SKM-1 treated with dmso at 0.1 percent for 144 hours (cell line): Measurements from ENCODE around the gene MIR17HG.
A peak's percentile ranks its signal among the peaks of the same experiment; 100 is the strongest.
"Not testable (repeated sequence)": the region's sequence is repeated elsewhere in the genome, so short reads cannot be mapped to it uniquely, and the experiment has no call there.

Experiments
- DNase-seq: peaks from one replicate; lab custom pipeline; 2025; ENCODE audit not compliant: unreplicated experiment; lab: John Stamatoyannopoulos, UW

The MIR17HG gene

GRCh38 chr13:91347202-91347995, at the start of gene MIR17HG:
Gene MIR17HG, plus strand, starts transcription at chr13:91347687.
- peak; percentile 89 for DNase-seq

GRCh38 chr13:91298060-91298459, 49.4 kb upstream of the MIR17HG start:
- no peak for DNase-seq

- DNase-seq = no peak
These were observed 45.4 kb upstream of the MIR17HG start for GRCh38 chr13:91302111-91302510.

- DNase-seq = no peak
These were observed 44.5 kb upstream of the MIR17HG start for GRCh38 chr13:91303031-91303430.

- DNase-seq = no peak
These were observed 42.7 kb upstream of the MIR17HG start for GRCh38 chr13:91304741-91305140.

DNA sequence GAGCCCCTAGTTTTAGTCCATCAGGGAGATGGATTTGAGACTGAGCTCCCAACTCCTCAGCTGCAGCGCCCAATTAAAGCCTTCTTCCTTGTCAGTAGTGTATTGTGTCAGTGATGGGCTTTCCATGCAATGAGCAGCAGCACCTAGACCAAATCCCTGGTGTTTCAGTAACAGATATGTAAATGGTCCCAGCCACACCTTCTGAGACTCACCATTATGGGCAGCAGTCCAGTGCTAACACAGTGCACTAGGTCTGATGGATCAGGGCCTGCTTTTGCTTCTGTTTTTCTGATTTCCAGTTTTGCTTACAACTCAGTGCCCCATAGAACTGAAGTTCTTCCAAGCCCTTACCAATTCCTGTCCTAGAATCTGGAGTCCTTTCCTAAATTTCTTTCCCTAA, 41.8 kb upstream of the MIR17HG start:
- no peak for DNase-seq

GRCh38 chr13:91307887-91308286, 39.6 kb upstream of the MIR17HG start:
- DNase-seq = no peak

DNA sequence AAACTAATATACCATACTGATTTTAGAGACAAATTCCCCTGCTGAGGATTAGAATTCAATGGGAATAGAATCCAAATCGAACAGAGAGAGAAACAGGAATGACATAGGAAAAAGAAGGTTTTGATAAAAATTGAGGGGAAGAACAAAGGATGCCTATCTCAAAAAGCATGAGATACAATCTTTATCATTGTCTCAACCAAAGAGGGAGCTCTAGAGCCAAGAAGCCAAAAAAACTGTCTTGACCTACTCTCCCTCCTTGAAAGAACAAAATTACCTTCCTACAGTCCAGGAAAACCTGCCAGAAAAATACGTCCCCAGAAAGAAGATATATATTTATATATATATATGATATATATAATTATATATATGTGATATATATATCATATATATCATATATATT, 39.2 kb upstream of the MIR17HG start:
- DNase-seq = no peak

DNA sequence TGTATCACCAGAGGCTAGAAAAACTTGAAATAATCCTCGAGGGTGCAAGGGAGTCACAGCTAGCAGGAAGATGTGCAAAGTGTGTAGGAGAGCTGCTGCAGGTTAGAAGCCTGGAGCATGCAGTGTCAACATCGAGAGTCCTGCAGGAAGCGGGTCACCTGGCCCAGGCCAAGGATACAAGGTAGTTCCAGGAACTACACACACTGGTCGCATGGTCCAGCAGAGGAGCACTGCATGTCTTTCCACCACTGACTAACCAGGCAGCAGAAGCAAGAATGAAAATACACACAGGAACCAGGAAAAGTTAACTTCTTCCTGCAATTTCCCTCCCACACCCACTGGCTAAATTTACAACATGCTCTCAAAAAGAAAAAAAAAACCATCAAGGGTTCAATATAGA, 36.0 kb upstream of the MIR17HG start:
- DNase-seq = no peak

DNA sequence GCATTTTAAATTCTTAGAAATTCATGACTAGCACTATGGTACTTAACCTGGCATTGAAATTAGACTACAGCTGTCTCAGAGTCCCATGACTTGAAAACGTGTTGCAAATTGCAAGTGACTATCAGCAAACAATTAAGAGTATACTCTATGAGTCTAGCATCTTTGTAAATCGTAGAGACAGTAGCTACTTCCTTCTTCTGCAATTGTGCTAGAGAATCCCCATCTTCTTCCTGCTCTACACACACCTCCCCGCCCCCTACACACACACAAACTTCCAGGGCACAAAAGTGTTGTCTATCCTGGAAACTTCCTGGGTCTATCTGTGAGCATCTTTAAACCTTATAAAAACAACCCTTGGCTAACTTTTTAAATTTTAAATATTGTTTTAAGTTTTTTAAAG, 35.2 kb upstream of the MIR17HG start:
- DNase-seq = no peak

DNA sequence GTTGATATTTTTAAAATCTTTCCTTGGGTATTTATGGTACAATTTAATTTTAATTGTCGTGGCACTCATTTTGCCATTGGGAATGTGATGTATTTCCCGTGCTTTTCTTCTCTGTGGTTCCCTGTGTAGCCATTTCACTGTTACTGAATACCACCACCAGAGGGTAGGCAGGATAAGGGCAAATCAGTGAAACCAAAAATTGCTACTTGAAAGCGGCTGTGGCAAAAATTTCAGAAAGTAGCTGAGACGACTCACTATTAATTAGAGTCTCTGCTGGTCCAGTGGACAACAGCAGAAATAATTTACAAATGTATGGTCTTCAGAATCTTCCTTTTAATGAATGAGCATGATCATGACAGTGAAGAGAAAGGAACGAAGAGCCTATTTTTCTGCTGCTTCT, 34.4 kb upstream of the MIR17HG start:
- DNase-seq = no peak

- DNase-seq = no peak
These were observed 33.9 kb upstream of the MIR17HG start for GRCh38 chr13:91313581-91313980.

- DNase-seq = no peak
These were observed 32.6 kb upstream of the MIR17HG start for GRCh38 chr13:91314888-91315287.

- no peak for DNase-seq
These were observed 28.6 kb upstream of the MIR17HG start for GRCh38 chr13:91318886-91319285.

GRCh38 chr13:91319996-91320395, 27.5 kb upstream of the MIR17HG start:
- no peak for DNase-seq

DNA sequence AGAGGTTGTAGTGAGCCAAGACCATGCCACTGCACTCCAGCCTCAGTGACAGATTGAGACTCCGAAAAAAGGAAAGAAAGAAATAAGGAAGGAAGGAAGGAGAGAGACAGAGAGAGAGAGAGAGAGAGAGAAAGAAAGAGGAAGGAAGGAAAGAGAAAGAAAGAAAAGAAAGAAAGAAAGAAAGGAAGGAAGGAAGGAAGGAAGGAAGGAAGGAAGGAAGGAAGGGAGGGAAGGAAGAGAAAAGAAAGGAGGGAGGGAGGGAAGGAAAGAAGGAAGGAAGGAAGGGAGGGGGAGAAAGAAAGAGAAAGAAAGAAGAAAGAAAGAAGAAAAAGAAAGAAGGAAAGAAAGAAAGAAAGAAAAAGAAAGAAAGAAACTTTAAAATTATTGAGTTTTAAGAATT, 26.5 kb upstream of the MIR17HG start:
- DNase-seq = not testable (repeated sequence)

- DNase-seq = no peak
These were observed 24.1 kb upstream of the MIR17HG start for GRCh38 chr13:91323349-91323748.

DNA sequence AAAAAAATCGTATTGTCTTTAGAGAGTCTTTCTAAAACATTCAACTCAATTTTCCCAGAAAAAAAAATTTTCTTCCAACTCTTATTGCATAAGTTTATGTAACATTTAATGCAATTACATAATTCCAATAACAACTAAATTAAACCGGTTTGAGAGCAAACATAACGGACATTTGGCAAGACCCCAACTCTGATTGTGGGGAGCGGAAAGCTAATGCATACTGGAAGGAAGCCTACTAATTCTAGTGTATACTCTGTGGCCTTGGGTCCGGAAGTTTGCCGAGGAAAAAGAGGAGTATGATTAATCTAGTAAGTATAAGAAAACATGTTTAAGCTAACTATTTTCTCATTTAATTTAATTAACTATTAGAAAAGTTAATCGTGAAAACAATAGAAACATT, 21.3 kb upstream of the MIR17HG start:
- DNase-seq = no peak

GRCh38 chr13:91328726-91329125, 18.8 kb upstream of the MIR17HG start:
- DNase-seq = no peak

DNA sequence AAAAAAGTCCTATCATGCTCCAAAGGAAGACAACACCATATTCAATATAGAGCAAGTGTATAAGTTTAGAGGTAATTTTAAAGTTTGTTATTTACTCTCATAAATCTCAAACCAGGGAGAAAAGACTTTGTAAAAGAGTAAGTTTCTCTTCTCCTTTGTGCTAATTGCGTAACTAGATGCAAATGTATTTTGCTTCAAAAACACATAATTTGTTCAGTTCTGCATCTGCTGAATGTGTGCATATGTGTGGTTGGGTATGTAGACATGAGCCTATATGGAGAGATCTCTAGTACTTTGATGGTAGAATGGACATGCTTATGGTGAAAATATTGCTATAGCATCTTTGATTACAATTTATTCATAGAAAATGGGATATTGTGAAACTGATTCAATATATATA, 17.8 kb upstream of the MIR17HG start:
- DNase-seq = no peak

DNA sequence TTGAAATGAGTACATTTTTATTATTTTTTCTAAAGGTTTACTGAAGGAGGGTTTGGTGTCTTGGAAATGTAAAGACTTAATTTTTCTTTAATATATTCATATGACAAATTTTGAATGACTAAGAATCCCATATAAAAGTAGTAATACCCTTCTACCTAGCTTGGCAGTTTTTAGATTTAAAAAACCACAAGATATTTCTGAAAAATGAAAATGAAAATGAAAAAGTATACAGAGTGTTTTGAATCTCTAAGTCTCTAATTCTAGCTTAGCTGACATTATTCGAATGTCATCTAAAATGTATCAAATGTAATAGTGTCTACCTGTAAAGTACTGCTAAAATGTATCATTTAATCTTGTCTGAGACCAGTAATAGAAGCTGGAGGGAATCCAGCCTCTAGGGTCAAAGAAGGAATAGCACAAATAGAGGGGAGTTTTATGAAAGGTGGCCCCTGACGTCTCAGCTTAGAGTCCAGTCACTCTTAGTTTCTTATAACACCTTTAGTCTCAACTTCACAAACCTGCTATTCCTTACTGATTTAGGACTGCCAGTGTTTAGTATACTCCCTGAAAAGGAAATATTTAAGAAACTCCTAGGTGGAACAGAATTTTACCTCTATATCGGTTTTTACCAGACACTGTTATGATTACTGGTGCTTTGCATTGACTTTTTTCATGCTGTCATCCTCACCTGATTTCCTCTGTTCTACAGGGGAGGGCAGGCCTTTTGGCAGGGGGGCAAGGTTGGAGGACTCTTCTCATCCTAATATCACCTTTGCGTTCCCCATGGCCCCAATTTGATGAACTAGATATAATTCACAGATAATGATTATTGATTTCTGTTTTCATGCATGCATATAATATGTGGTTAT, 16.2 kb upstream of the MIR17HG start:
- no peak for DNase-seq

- no peak for DNase-seq
These were observed 1.4 kb upstream of the MIR17HG start for GRCh38 chr13:91346062-91346461.
